Naive thymus-derived CD4-positive, alpha-beta T cell (primary cell): ENCODE measurements around the gene TEX13D. TPM values are rescaled to one million over a fixed set of nuclear protein-coding genes. Genes with fewer than 3 reads are reported as not detected.

Experiments
- ATAC-seq: fragments of 150-1000 bp; cut with Tn5 transposase; 2 replicates; pipeline ENCODE4 v1.10.0; 2021; ENCODE audit warnings: mild to moderate bottlenecking, moderate library complexity
- CTCF ChIA-PET: fragments of 350-600 bp; sonication (Branson Sonifier 250); formaldehyde crosslinking; loops from one replicate; lab custom pipeline; 2021; ENCODE audit warnings: antibody characterized with exemption; lab: Charles Lee
- POLR2A ChIA-PET: fragments of 350-600 bp; sonication (Branson Sonifier 250); formaldehyde crosslinking; loops from one replicate; lab custom pipeline; 2021; ENCODE audit warnings: antibody characterized with exemption, inconsistent platforms; lab: Charles Lee
- DNase-seq, 9 donors: peaks; one replicate each; pipeline versions ENCODE4 v3.0.0 to v3.0.0-alpha.2; 2020 to 2022; ENCODE audit warnings: mixed read lengths in 1 of 9
- H3K27ac ChIP-seq: one replicate; pipeline ENCODE4 v1.7.0; 2013; ENCODE audit warnings: mild to moderate bottlenecking, low read depth, low read length, moderate library complexity
- H3K27me3 ChIP-seq, 2 donors: one replicate each; pipeline ENCODE4 v1.7.0; 2013; ENCODE audit warnings: low read length in 2 of 2, mild to moderate bottlenecking in 2 of 2, moderate library complexity in 2 of 2; ENCODE audit not compliant: control insufficient read depth in 2 of 2, insufficient read depth in 2 of 2
- H3K36me3 ChIP-seq, 3 experiments: 1 replicate in 2 of 3; 2 replicates in 1 of 3; pipeline ENCODE4 v1.7.0; 2013; ENCODE audit warnings: low read length in 3 of 3, mild to moderate bottlenecking in 3 of 3, moderate library complexity in 1 of 3; ENCODE audit not compliant: insufficient read depth in 3 of 3, control insufficient read depth in 2 of 3
- H3K4me1 ChIP-seq, 2 donors: one replicate each; pipeline ENCODE4 v1.7.0; 2013; ENCODE audit warnings: low read length in 2 of 2, mild to moderate bottlenecking in 2 of 2, moderate library complexity in 1 of 2; ENCODE audit not compliant: control insufficient read depth in 2 of 2, insufficient read depth in 2 of 2
- H3K4me3 ChIP-seq: 2 replicates; pipeline ENCODE4 v1.7.0; 2013; ENCODE audit warnings: mild to moderate bottlenecking, low read length
- H3K9me3 ChIP-seq, 3 experiments: 1 replicate in 2 of 3; 2 replicates in 1 of 3; pipeline ENCODE4 v1.7.0; 2013; ENCODE audit warnings: low read length in 3 of 3; ENCODE audit not compliant: control insufficient read depth in 2 of 3
- H3K27ac Mint-ChIP-seq, 9 donors: one replicate each; pipeline ENCODE4 v1.8.0; 2020 to 2022; ENCODE audit warnings: mixed read lengths in 9 of 9, mild to moderate bottlenecking in 8 of 9, moderate library complexity in 5 of 9, inconsistent platforms in 2 of 9
- H3K27me3 Mint-ChIP-seq, 5 donors: one replicate each; pipeline ENCODE4 v1.8.0; 2021 to 2022; ENCODE audit warnings: mixed read lengths in 5 of 5, mild to moderate bottlenecking in 1 of 5
- H3K36me3 Mint-ChIP-seq, 5 donors: one replicate each; pipeline ENCODE4 v1.8.0; 2020 to 2022; ENCODE audit warnings: mixed read lengths in 5 of 5, mild to moderate bottlenecking in 3 of 5, inconsistent platforms in 1 of 5
- H3K4me1 Mint-ChIP-seq, 7 donors: one replicate each; pipeline ENCODE4 v1.8.0; 2020 to 2022; ENCODE audit warnings: mixed read lengths in 7 of 7, mild to moderate bottlenecking in 3 of 7, inconsistent platforms in 1 of 7
- H3K4me3 Mint-ChIP-seq, 10 donors: one replicate each; pipeline ENCODE4 v1.8.0; 2020 to 2022; ENCODE audit warnings: mild to moderate bottlenecking in 10 of 10, mixed read lengths in 10 of 10, moderate library complexity in 6 of 10, inconsistent platforms in 2 of 10
- H3K9me3 Mint-ChIP-seq, 11 donors: one replicate each; pipeline ENCODE4 v1.8.0; 2020 to 2022; ENCODE audit warnings: mixed read lengths in 11 of 11, mild to moderate bottlenecking in 4 of 11, inconsistent platforms in 1 of 11, moderate library complexity in 1 of 11
- intact Hi-C, 2 donors: fragments of 100-400 bp; cut with micrococcal nuclease; formaldehyde crosslinking; loops; one replicate each; pipeline ENCODE4 v1.15.1; 2023
- polyA plus RNA-seq, 2 donors: library from polyadenylated mRNA; unstranded; fragments of 300-500 nt; fragmentation: Illumina TruSeq; gene quantifications; one replicate each; pipeline ENCODE4 v1.2.3, GENCODE V29; 2021
- total RNA-seq, 6 experiments: library from RNA in 5 of 6; stranded (reverse) in 5 of 6; gene quantifications; 1 replicate in 5 of 6; 2 replicates in 1 of 6; pipeline ENCODE4 v1.2.3 and lab custom pipeline; 2021 to 2026

Gene TEX13D
- total and polyA plus RNA-seq, 7 experiments from 2014 or later, result not detected

- DNase-seq (peak in 7 of 9 donors; percentile 34 to 70 (median 49)), ATAC-seq (peak; percentile 86)
- H3K4me3 ChIP-seq, result no peak overlapping the region
- ChIA-PET POLR2A (interaction anchor here (1.7 kb wide), 1 partner anchor 7 kb away, joined by 4 read pairs; the partner anchor contains the start of gene SH2D1A), CTCF (interaction anchor here (0.6 to 1.1 kb wide), 3 partner anchors 99 to 128 kb away, joined by 3 read pairs; no protein-coding TSS in a partner anchor)
- H3K4me1 Mint-ChIP-seq, result peaks cover 8 to 58% (median 42%) of the 10 kb centered on the region in 7 donors
- H3K27me3 Mint-ChIP-seq, result no peaks in the 10 kb centered on the region
- no peaks in the 10 kb centered on the region for H3K36me3 ChIP-seq
- no peaks in the 10 kb centered on the region for H3K27me3 ChIP-seq
- intact Hi-C loops, result loop anchor here in 1 of 2 donors (1.0 to 2.0 kb wide), 3 partner anchors 9 to 128 kb away; no protein-coding TSS in a partner anchor
- H3K27ac Mint-ChIP-seq, result peak overlapping the region in 8 of 9 donors; percentile 54 to 88 (median 78)
- peak overlapping the region in 2 of 10 donors; percentile 6 to 27 for H3K4me3 Mint-ChIP-seq
- H3K9me3 Mint-ChIP-seq, result no peaks in the 10 kb centered on the region
- no peaks in the 10 kb centered on the region for H3K9me3 ChIP-seq
- H3K4me1 ChIP-seq, result peaks cover 38 to 51% of the 10 kb centered on the region in 2 donors
- H3K36me3 Mint-ChIP-seq, result no peaks in the 10 kb centered on the region
- no peak overlapping the region for H3K27ac ChIP-seq
Measured at GRCh38 chrX:124338733-124339514, 6.5 kb downstream of the TEX13D start.

- Mint-ChIP-seq H3K9me3 (no peaks in the 10 kb centered on the region), H3K4me3 (peak overlapping the region; percentile 3 to 78 (median 52)), H3K27ac (peak overlapping the region; percentile 73 to 95 (median 87)), H3K27me3 (no peaks in the 10 kb centered on the region), H3K36me3 (no peaks in the 10 kb centered on the region), H3K4me1 (peaks cover 15 to 65% (median 53%) of the 10 kb centered on the region in 7 donors)
- Histone ChIP-seq H3K27me3 (no peaks in the 10 kb centered on the region), H3K27ac (peak overlapping the region; percentile 49), H3K4me3 (peak overlapping the region; percentile 47), H3K4me1 (peaks cover 50 to 68% of the 10 kb centered on the region in 2 donors), H3K9me3 (no peaks in the 10 kb centered on the region), H3K36me3 (no peaks in the 10 kb centered on the region)
- POLR2A ChIA-PET, result interaction anchor here (0.5 to 2.9 kb wide), 3 partner anchors 12 to 496 kb away, joined by 3 to 10 read pairs (median 3); no protein-coding TSS in a partner anchor
- intact Hi-C loops, result loop anchor here (2.0 to 10.0 kb wide), 5 partner anchors 17 to 607 kb away; partner anchors contain the start of gene THOC2 (in 1 of the 2)
- ATAC-seq, result no peak
- CTCF ChIA-PET, result no interaction called here
- no peak for DNase-seq
Measured at GRCh38 chrX:124341396-124342132, 9.1 kb downstream of the TEX13D start.

- DNase-seq (peak in 1 of 9 donors; percentile 19), ATAC-seq (peak; percentile 21)
- H3K4me3 Mint-ChIP-seq, result peak overlapping the region in 9 of 10 donors; percentile 43 to 78 (median 64)
- H3K4me3 ChIP-seq, result peak overlapping the region; percentile 47
- CTCF ChIA-PET, result no interaction called here
- H3K4me1 Mint-ChIP-seq, result peaks cover 15 to 65% (median 53%) of the 10 kb centered on the region in 7 donors
- H3K36me3 ChIP-seq, result no peaks in the 10 kb centered on the region
- no peaks in the 10 kb centered on the region for H3K36me3 Mint-ChIP-seq
- H3K27ac ChIP-seq, result peak overlapping the region; percentile 49
- no peaks in the 10 kb centered on the region for H3K27me3 ChIP-seq
- peaks cover 50 to 68% of the 10 kb centered on the region in 2 donors for H3K4me1 ChIP-seq
- intact Hi-C loops, result loop anchor here (2.0 to 10.0 kb wide), 5 partner anchors 16 to 608 kb away; partner anchors contain the start of gene THOC2 (in 1 of the 2)
- H3K27ac Mint-ChIP-seq, result peak overlapping the region; percentile 68 to 95 (median 86)
- no peaks in the 10 kb centered on the region for H3K9me3 ChIP-seq
- POLR2A ChIA-PET, result interaction anchor here (0.6 to 2.9 kb wide), 5 partner anchors 11 to 497 kb away, joined by 3 to 10 read pairs (median 3); no protein-coding TSS in a partner anchor
- H3K27me3 Mint-ChIP-seq, result no peaks in the 10 kb centered on the region
- H3K9me3 Mint-ChIP-seq, result no peaks in the 10 kb centered on the region
Measured at GRCh38 chrX:124342174-124342867, 9.9 kb downstream of the TEX13D start.

GRCh38 chrX:124343016-124343415, 10.6 kb downstream of the TEX13D start:
- H3K9me3 Mint-ChIP-seq, result no peaks in the 10 kb centered on the region
- ChIA-PET CTCF (no interaction called here), POLR2A (interaction anchor here (0.6 to 2.9 kb wide), 3 partner anchors 10 to 456 kb away, joined by 3 to 10 read pairs (median 5); no protein-coding TSS in a partner anchor)
- Histone ChIP-seq H3K4me1 (peaks cover 50 to 63% of the 10 kb centered on the region in 2 donors), H3K4me3 (no peak overlapping the region), H3K27me3 (no peaks in the 10 kb centered on the region), H3K36me3 (no peaks in the 10 kb centered on the region), H3K9me3 (no peaks in the 10 kb centered on the region), H3K27ac (peak overlapping the region; percentile 49)
- H3K4me3 Mint-ChIP-seq, result peak overlapping the region in 8 of 10 donors; percentile 31 to 80 (median 64)
- H3K36me3 Mint-ChIP-seq, result no peaks in the 10 kb centered on the region
- H3K27ac Mint-ChIP-seq, result peak overlapping the region; percentile 68 to 95 (median 86)
- H3K27me3 Mint-ChIP-seq, result no peaks in the 10 kb centered on the region
- DNase-seq, result peak in 2 of 9 donors; percentile 30
- peaks cover 15 to 65% (median 53%) of the 10 kb centered on the region in 7 donors for H3K4me1 Mint-ChIP-seq
- intact Hi-C loops, result loop anchor here (2.0 to 10.0 kb wide), 5 partner anchors 16 to 608 kb away; partner anchors contain the start of gene THOC2 (in 1 of the 2)
- peak; percentile 47 for ATAC-seq

GRCh38 chrX:124344246-124344645, 11.8 kb downstream of the TEX13D start:
- H3K27me3 ChIP-seq, result no peaks in the 10 kb centered on the region
- no peaks in the 10 kb centered on the region for H3K27me3 Mint-ChIP-seq
- ChIA-PET CTCF (no interaction called here), POLR2A (interaction anchor here (2.9 kb wide), 1 partner anchor 126 kb away, joined by 10 read pairs; no protein-coding TSS in a partner anchor)
- no peaks in the 10 kb centered on the region for H3K9me3 ChIP-seq
- intact Hi-C loops, result loop anchor here in 1 of 2 donors (10.0 kb wide), 4 partner anchors 59 to 609 kb away; partner anchors contain the start of gene THOC2
- peaks cover 0 to 4% (median 0%) of the 10 kb centered on the region in 5 donors for H3K36me3 Mint-ChIP-seq
- peak overlapping the region in 8 of 9 donors; percentile 55 to 95 (median 73) for H3K27ac Mint-ChIP-seq
- peaks cover 15 to 62% (median 52%) of the 10 kb centered on the region in 7 donors for H3K4me1 Mint-ChIP-seq
- H3K4me3 Mint-ChIP-seq, result peak overlapping the region in 7 of 10 donors; percentile 44 to 80 (median 65)
- DNase-seq, result no peak
- ATAC-seq, result no peak
- H3K36me3 ChIP-seq, result no peaks in the 10 kb centered on the region
- no peak overlapping the region for H3K27ac ChIP-seq
- no peaks in the 10 kb centered on the region for H3K9me3 Mint-ChIP-seq
- H3K4me1 ChIP-seq, result peaks cover 42 to 56% of the 10 kb centered on the region in 2 donors
- H3K4me3 ChIP-seq, result no peak overlapping the region
